Activated naive CD8-positive, alpha-beta T cell treated with anti-CD3 and anti-CD28 coated beads for 36 hours (primary cell): ENCODE results near the gene UGT1A6. TPM values are rescaled to one million over a fixed set of nuclear protein-coding genes. Genes with fewer than 3 reads are reported as not detected.

Source experiments
- DNase-seq: peaks from one replicate; pipeline ENCODE4 v3.0.0; 2021
- H3K27ac Mint-ChIP-seq: one replicate; pipeline ENCODE4 v1.8.0; 2022; ENCODE audit warnings: mild to moderate bottlenecking, moderate library complexity, mixed read lengths
- H3K27me3 Mint-ChIP-seq: one replicate; pipeline ENCODE4 v1.8.0; 2022; ENCODE audit warnings: mild to moderate bottlenecking, mixed read lengths
- H3K36me3 Mint-ChIP-seq: one replicate; pipeline ENCODE4 v1.8.0; 2021; ENCODE audit warnings: mild to moderate bottlenecking, mixed read lengths
- H3K4me1 Mint-ChIP-seq: one replicate; pipeline ENCODE4 v1.8.0; 2021; ENCODE audit warnings: mixed read lengths
- H3K4me3 Mint-ChIP-seq: one replicate; pipeline ENCODE4 v1.8.0; 2022; ENCODE audit warnings: mild to moderate bottlenecking, moderate library complexity, mixed read lengths
- H3K9me3 Mint-ChIP-seq: one replicate; pipeline ENCODE4 v1.8.0; 2022; ENCODE audit warnings: mixed read lengths
- total RNA-seq, 2 experiments: library from RNA; stranded (reverse); gene quantifications; one replicate each; pipeline ENCODE4 v1.2.3, GENCODE V29; 2021

The UGT1A6 gene
- total RNA-seq, 2 experiments from 2014 or later, result not detected

DNA sequence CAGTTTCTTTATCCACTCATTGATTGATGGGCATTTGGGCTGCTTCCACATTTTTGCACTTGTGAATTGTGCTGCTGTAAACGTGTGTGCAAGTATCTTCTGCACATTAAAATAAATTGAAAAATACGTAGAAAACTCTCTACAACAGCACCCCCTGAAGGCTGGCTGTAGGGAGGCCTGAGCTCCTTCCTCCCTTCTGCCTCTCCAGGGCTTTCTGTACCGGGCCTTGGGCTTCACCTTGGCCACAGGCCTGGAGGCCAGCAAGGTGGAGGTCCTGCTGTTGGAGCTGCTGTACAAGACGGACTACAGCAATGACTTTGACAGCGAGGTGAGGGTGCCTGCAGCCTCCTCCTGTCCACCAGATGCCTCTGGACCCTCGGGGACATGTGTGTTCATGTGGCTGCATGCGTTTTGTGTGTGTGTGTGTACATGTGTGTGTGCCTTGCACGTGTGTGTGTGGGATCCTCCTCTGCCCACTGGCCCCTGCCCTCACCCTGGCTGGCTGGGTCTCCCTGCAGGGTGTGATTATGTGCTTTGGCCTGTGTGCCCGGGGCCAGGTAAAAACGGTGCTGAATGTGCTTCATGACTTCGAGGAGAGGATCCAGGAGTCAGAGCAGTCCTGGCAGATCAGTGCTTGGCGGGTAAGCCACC is 114.7 kb downstream of the UGT1A6 start:
- no peak for DNase-seq

DNA sequence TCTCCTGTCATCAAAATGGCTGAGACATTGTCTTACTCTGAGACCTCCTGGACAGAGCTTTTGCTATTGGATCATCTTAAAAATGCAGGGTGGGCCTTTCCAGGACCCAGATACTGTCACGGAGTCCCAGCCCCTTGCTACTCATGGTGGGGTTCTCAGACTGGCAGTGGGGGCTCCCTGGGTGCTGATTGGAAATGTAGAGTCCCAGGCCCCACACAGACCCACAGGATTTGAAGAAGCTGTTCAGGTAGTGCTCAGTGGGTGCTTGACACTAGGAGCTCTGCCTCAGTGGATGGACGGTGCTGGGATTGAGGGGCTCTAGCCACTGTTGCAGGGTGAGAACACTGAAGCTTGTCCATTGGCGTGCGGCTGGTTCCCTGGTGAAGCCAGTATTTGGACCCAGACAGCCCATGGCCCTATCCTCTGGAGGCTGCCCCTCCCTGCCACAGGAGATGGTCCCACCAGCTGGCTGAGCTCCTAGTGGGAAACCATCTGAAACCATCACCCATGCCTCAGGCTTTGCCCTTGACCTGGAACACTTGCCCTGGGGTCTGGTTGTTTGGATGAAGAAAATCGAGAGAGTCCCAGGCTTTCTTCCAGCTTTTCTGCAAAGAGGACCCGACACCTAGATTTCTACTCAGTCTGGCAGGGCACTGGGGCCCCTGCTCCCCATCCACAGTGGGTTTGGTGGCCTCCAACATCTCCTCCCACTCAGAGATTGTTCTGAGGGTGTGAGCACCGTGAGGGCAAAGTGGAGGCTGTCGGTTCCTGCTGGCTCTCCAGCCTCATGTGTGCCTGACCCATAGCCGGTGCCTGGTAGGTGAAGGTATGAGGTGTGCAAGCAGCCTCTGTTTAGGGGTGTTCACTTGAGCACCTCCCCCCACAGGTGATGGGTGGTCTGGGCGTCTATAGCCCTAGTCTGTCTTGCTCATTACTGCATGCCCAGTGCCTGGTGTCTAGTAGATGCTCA is 115.6 kb downstream of the UGT1A6 start:
- Mint-ChIP-seq H3K27me3 (peaks cover 3% of the 10 kb centered on the region), H3K9me3 (no peaks in the 10 kb centered on the region)
- DNase-seq, result no peak

More for the DNA sequence above, 114.7 kb downstream of the UGT1A6 start:
- Mint-ChIP-seq H3K27ac (no peak overlapping the region), H3K36me3 (no peaks in the 10 kb centered on the region), H3K4me3 (no peak overlapping the region), H3K9me3 (no peaks in the 10 kb centered on the region), H3K4me1 (no peaks in the 10 kb centered on the region), H3K27me3 (peaks cover 10% of the 10 kb centered on the region)

DNA sequence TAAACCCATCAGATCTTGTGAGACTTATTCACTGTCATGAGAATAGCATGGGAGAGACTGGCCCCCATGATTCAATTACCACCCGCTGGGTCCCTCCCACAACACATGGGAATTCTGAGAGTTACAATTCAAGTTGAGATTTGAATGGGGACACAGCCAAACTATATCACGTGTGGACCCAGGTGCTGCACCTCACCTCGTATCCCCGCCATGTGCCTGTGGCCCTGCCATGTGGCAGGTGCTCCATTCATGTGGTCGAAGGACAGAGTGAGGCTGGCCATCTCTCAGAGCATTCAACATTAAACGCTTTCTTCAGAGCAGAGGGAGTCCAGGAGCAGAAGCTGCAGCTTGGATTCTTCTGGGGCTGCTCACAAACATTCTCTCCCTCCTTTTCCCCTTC is 117.7 kb downstream of the UGT1A6 start:
- Mint-ChIP-seq H3K9me3 (no peaks in the 10 kb centered on the region), H3K4me1 (no peaks in the 10 kb centered on the region), H3K27me3 (peaks cover 2% of the 10 kb centered on the region)

More for the DNA sequence above, 115.6 kb downstream of the UGT1A6 start:
- no peak overlapping the region for H3K27ac Mint-ChIP-seq
- H3K4me1 Mint-ChIP-seq, result no peaks in the 10 kb centered on the region
- no peaks in the 10 kb centered on the region for H3K36me3 Mint-ChIP-seq
- H3K4me3 Mint-ChIP-seq, result no peak overlapping the region

DNA sequence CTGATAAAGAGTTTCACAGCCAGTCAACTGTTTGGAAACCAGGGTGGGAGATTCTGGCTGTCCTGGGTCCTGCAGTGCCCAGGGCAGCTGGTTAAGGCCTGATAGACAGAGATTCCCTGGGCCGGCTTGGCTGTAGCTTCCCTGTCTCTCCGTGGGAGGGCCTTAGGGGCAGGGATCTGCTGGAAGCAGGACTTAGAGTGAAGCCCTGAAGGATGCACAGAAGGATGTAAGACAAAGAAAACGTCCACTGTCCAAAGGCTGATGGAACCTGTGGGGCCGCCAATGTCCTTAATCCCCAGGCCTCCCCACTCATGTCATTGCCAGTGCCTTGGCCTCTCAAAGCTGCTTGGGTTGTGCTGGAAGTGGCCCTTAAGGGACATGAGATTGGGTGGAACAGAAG is 118.4 kb downstream of the UGT1A6 start:
- Mint-ChIP-seq H3K27ac (no peak overlapping the region), H3K9me3 (no peaks in the 10 kb centered on the region), H3K4me3 (no peak overlapping the region), H3K36me3 (no peaks in the 10 kb centered on the region), H3K27me3 (peaks cover 6% of the 10 kb centered on the region), H3K4me1 (no peaks in the 10 kb centered on the region)
- no peak for DNase-seq

More for the DNA sequence above, 117.7 kb downstream of the UGT1A6 start:
- DNase-seq, result no peak
- no peaks in the 10 kb centered on the region for H3K36me3 Mint-ChIP-seq
- no peak overlapping the region for H3K4me3 Mint-ChIP-seq
- H3K27ac Mint-ChIP-seq, result no peak overlapping the region

DNA sequence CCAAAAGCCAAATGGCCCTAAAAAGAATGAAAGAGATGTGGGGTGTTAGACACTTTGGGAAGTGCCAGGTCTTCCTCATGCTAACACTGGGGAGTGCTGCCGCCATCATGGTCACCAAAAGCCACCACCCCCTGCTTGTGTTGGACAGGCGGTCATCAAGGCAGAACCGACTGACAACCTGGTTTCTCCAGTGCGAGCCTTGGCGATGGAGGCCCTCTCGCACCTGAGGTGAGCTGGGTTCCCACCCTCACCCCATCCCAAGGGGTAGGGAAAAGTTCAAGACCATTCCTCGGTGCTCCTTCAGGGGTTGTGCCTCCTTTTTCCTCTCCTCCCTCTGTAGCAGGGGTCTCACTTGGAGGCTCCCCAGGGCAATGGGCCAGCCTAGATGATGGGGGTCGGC is 119.0 kb downstream of the UGT1A6 start:
- no peak for DNase-seq
- no peaks in the 10 kb centered on the region for H3K4me1 Mint-ChIP-seq
- no peaks in the 10 kb centered on the region for H3K36me3 Mint-ChIP-seq
- H3K9me3 Mint-ChIP-seq, result no peaks in the 10 kb centered on the region
- H3K27ac Mint-ChIP-seq, result no peak overlapping the region
- H3K27me3 Mint-ChIP-seq, result peaks cover 6% of the 10 kb centered on the region
- no peak overlapping the region for H3K4me3 Mint-ChIP-seq

DNA sequence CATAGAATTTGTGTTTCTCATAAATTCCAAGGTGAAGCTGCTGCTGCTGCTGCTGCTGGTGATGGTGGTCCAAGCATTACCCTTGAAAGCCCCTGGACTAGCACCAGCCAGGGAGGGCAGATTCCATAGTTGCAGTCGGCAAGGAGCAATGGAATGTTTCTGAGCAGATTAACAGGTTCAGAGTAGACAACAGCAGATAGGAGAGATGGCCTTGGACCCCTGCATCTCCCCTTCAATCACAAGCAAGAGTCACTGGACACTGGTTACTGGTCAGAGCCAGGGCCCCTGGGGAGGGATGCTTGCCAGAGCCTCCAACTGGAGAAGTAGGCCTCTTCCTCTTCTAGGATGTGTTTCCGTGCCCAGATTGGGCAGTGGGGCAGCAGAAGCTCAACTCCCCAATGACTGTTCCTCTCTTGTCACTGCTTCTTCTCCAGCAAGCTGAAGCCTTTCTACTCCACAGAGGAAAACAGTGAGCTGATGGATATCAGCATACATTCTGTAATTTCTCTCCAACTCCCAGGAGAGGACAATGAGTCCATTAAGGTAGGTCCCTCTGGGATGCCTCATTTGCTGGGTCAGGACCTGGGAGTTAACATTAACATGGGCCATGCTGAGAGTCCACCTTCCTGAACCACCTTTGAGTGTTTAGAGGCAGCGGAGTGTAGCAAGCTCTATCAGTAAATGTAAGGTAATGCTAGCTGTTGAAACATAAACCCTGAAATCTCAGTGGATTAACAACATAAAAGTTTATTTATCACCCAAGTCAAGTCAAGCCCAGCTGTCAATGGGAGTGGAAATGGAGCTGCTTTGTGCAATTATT is 120.8 kb downstream of the UGT1A6 start:
- Mint-ChIP-seq H3K9me3 (no peaks in the 10 kb centered on the region), H3K27ac (no peak overlapping the region), H3K4me3 (no peak overlapping the region), H3K36me3 (no peaks in the 10 kb centered on the region), H3K4me1 (peaks cover 2% of the 10 kb centered on the region), H3K27me3 (peaks cover 10% of the 10 kb centered on the region)
- DNase-seq, result no peak

DNA sequence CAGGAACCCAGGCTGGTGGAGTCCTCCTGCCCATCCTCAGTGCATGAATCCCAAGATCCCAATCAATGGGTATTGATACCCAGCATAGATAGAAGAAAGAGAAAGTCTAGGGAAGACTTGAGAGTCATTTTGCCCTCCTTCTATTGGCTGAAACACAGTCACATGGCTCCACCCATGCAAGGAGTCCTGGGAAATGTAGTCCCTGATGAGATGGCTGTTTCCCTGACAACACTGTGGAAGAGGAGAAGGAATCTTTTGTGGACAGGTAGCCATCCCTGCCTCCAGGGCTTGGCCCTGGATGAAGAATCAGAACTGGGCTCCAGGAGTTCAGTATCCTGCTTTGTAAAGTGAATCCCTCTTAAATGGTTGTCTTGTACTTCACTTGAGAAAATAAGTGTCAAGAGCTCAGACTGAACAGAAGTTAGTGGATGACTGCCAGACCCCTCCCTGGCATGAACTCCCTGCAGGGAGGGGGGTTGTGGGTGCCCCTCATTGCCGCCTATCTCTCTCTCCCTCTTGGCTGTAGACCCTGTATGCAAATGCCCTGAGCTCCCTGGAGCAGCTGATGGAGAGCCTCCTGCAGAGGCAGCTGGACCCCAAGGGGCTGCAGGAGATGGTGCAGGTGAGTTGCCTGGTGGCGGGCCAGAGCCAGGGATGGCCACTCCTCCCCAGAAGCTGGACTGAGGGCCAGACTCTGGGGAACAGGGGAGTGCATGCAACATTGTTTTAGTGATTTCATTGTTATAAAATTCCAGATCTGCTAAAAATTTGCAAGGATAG is 121.6 kb downstream of the UGT1A6 start:
- Mint-ChIP-seq H3K36me3 (no peaks in the 10 kb centered on the region), H3K9me3 (no peaks in the 10 kb centered on the region), H3K4me3 (no peak overlapping the region), H3K27ac (no peak overlapping the region), H3K27me3 (peaks cover 10% of the 10 kb centered on the region), H3K4me1 (peaks cover 2% of the 10 kb centered on the region)
- no peak for DNase-seq

DNA sequence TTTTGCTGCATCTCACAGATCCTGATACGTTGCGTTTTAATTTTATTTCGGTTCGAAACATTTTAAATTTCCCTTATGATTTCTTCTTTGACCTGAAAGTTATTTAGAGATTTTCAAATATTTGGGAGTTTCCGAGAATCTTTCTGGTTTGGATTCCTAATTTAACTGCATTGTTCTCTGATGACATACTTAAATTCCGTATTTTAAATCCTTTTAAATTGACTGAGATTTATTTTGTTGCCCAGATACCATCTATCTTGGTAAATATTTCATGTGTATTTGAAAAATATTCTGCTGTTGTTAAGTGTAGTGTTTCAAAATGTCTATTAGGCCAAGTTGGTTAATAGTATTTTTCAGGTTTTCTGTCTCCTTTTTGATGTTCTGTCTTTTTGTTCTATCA is 123.2 kb downstream of the UGT1A6 start:
- no peak for DNase-seq
- Mint-ChIP-seq H3K27me3 (peaks cover 10% of the 10 kb centered on the region), H3K36me3 (no peaks in the 10 kb centered on the region), H3K9me3 (no peaks in the 10 kb centered on the region), H3K4me3 (no peak overlapping the region), H3K4me1 (peaks cover 2% of the 10 kb centered on the region), H3K27ac (no peak overlapping the region)

DNA sequence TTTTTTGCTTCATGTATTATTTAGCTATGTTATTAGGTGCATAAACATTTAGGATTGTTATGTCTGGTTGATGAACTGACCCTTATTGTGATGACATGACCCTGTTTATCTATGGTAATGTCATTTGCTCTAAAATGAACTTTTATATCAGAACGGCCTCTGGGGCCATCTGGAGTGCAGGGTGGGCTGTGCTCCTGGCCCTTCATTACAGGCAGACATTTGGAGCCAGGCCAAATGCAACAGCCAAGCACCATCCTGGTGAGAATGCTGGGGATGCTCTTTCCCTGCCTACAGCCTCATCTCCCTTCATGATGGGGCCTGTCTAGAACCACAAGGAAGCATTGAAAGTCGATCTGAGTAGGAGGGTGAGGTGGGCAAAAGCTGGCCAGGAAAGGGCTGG is 123.6 kb downstream of the UGT1A6 start:
- no peak overlapping the region for H3K27ac Mint-ChIP-seq
- H3K27me3 Mint-ChIP-seq, result peaks cover 10% of the 10 kb centered on the region
- H3K36me3 Mint-ChIP-seq, result no peaks in the 10 kb centered on the region
- no peak overlapping the region for H3K4me3 Mint-ChIP-seq
- DNase-seq, result no peak
- H3K9me3 Mint-ChIP-seq, result no peaks in the 10 kb centered on the region
- peaks cover 2% of the 10 kb centered on the region for H3K4me1 Mint-ChIP-seq

DNA sequence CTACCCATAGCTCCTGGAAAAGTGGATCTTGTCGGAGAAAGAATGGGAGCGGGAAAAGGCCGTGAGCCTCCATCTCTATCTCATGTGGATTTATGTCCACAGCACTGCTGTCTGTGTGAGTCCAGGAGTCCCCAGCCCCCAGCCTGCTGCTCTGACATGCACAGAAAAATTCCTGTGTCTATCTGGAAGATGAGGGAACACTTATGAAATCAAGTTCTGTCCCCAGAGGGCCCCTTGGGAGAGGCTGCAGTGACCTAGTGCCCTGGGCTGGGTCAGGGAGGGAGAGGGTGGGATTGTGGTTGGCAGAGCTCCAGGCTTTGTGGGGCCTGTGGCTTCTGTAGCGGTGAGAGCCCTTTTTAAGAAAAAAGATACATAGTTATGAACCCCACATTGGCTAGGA is 124.1 kb downstream of the UGT1A6 start:
- H3K27ac Mint-ChIP-seq, result no peak overlapping the region
- no peaks in the 10 kb centered on the region for H3K36me3 Mint-ChIP-seq
- no peak for DNase-seq
- peaks cover 2% of the 10 kb centered on the region for H3K4me1 Mint-ChIP-seq
- peaks cover 10% of the 10 kb centered on the region for H3K27me3 Mint-ChIP-seq
- H3K4me3 Mint-ChIP-seq, result no peak overlapping the region
- no peaks in the 10 kb centered on the region for H3K9me3 Mint-ChIP-seq

DNA sequence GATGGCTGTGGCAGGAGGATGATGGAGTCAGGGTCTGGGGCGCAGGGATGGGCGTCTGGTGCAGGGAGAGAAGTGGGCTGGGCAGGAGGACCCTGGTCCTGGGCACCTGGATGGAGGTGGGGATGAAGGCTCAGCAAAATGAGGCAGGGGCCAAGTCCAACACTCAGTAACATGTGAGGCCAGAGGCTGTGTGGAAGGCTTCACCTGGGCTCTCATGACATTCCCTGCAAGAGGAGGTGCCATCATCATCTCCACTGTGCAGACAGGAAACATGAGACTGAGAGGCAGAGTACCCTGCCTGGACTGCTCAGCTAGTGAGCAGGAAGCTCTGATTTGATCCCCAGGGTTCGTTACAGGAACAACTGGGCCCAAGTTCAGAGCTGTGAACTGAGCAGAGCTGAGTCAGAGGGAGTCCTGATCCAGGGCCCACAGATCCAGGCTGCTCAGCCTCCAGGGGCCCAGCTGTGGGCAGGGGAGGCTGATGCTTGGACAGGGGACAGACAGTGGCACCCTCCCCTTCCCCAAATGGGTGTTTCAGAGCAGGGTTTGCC is 124.7 kb downstream of the UGT1A6 start:
- no peak overlapping the region for H3K4me3 Mint-ChIP-seq
- no peak for DNase-seq
- H3K27ac Mint-ChIP-seq, result no peak overlapping the region
- H3K27me3 Mint-ChIP-seq, result peaks cover 10% of the 10 kb centered on the region
- H3K36me3 Mint-ChIP-seq, result no peaks in the 10 kb centered on the region
- peaks cover 2% of the 10 kb centered on the region for H3K4me1 Mint-ChIP-seq
- no peaks in the 10 kb centered on the region for H3K9me3 Mint-ChIP-seq

DNA sequence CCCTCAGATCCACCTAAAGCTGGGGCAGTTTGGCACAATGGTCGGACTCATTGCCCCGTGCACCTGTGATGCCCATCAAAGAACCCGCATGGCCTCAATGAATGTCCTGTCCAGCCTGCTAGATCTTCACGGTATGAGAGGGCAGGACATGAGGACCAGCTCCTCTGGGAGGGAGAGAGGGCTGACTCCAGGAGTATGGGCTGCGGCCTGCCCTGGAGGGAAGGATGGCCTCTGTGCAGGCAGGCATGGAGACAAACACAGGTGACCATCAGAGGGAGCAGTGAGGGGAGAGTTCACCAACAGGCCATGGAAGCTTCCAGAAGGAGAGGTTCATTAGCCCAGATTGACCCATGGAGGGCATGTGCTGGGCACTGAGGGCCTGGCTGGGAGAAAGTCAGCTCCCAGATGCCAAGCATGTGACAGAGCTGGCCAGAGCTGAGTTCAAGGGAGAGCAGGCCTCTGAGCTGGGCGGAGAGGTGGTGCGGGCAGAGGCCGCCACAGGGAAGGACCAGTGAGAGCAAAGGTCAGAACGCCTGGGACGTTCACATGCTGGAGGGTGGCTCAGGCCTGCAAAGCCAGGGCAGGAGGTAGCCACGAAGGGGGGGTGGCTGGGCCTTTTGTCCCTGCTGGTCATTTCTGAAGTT is 125.4 kb downstream of the UGT1A6 start:
- Mint-ChIP-seq H3K9me3 (no peaks in the 10 kb centered on the region), H3K4me3 (no peak overlapping the region)
- no peak for DNase-seq

DNA sequence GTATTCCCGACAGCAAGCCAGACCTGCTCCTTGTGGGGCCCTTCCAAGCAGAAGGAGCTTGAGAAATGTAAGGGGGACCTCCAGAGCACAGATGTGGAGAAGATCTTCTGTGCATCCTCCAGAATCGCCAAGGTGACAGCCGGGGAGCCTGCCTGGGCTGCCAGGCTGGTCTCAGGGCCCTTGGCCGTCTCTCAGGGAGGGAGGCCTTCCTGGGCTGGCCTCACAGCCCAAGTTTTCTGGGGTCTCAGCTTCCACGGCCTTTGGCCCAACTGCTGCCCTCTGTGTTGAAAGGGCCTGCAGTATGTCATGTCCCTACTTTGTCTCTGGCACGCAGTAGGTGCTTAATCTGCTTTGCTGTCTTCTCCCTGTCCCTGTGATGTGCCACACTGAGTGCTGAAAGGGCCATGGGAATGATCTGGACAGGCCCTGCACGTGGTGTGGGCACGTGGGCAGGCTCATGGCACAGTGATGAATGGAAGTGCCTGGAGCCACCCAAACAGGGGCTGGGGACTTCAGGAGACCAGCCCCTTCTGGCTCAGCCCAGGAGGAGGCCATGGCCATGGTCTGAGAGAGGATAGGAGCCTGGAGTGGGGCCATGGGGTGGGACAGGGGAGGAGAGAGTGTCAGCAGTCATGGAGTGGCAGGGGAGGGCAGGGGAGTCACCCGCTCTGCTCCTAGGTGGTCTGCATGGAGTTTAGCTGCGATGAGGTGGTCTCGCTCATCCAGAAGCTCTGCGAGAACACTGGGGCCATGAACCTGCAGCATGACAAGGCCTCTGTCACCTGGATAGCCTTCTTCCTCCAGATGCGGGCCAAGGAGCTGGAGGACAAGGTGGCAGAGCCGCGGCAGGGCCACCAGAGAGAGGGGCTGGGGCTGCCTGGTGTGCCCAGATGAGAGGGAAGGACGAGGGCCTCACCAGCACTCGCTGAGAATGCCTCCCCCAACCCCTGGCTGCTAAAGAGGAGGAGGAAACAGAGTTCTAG is 126.2 kb downstream of the UGT1A6 start:
- Mint-ChIP-seq H3K27ac (no peak overlapping the region), H3K4me3 (no peak overlapping the region), H3K9me3 (no peaks in the 10 kb centered on the region), H3K4me1 (peaks cover 2% of the 10 kb centered on the region), H3K36me3 (no peaks in the 10 kb centered on the region), H3K27me3 (peaks cover 10% of the 10 kb centered on the region)
- no peak for DNase-seq

More for the DNA sequence above, 125.4 kb downstream of the UGT1A6 start:
- H3K36me3 Mint-ChIP-seq, result no peaks in the 10 kb centered on the region
- H3K4me1 Mint-ChIP-seq, result peaks cover 2% of the 10 kb centered on the region
- no peak overlapping the region for H3K27ac Mint-ChIP-seq
- peaks cover 10% of the 10 kb centered on the region for H3K27me3 Mint-ChIP-seq
